ENCODE results near the gene RAD51B.
"Not testable (repeated sequence)": the region's sequence is repeated elsewhere in the genome, so short reads cannot be mapped to it uniquely, and the experiment has no call there.

The RAD51B gene

DNA sequence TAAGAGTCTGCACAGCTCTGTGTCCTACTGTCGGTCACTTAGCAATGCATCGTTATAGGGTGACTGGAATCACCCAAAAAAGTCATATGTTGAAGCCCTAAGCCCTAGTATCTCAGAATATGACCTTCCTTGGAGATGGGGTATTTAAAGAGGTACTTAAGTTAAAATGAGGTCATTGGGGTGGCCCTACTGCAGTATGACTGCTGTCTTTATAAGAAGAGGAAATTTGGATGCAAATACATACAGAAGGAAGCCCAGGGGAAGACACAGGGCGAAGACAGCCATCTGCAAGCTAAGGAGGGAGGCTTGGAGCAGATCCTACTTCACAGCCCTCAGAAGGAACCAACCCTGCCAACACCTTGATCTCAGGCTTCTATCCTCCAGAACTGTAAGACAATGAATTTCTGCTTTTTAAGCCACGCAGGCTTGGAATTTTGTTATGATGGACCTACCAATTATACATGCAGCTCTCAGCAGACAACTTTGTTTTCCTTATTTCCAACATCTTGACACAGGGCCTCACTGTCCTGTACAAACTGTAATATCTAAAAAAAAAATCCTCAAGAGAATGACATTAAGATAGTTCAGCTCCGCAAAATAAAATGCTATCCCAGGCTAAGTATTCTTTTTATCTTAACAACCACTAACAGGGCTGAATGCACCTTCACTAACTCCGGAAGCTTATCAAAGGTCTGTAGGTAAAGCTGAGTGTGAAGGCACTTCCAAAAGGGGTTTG is 932.9 kb downstream of the RAD51B start:
- DNase-seq: no peak

DNA sequence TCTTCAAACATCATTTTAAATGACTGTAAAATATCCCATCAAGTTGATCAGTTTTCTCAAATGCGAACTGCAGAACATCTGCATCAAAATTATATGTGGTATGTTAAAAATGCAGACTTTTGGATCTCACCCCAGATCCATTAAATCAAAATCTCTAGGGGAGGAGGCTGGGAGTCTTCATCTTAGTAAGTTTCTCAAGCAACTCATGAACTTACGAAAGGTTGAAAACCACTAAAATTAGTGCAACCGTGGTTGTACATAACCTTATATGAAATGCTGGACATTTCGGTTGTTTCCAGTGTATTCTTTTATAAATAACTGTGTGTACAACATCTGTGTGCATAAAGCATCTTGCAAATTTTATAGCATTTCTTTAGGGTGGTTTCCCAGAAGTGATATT is 934.1 kb downstream of the RAD51B start:
- DNase-seq: no peak

DNA sequence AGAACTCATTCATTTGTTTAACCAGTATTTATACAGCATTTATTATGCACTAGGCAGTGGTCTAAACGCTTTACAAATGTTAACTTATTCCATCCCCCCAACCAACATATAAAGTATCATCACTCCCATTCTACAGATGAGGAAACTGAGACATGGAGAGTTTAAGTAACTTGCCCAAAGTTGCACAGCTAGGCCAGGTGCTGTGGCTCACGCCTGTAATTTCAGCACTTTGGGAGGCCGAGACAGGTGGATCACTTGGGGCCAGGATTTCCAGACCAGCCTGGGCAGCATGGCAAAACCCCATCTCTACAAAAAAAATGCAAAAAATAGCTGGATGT is 935.4 kb downstream of the RAD51B start:
- no peak for DNase-seq

DNA sequence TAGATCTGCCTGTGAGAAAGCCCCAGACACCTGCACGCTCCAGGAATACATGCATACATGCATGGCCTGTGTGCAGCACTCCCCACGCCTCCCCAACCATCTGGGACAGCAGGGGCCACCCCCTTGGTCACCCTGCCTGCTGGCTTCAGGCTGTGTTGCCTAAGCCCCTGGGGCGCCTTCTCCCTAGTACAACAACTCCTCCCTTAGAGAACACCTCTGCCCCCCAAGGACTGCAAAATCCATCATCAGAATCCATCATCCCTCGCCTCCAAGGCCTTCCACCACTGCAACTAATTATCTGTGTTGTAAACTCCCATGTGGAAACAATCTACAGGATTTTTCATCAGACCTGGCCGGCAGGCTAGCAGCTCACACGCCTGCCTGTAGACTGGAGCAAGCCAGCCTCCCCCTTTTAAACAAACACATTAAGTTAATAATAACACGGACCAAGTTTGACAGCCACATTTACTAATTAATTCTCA is 936.5 kb downstream of the RAD51B start:
- DNase-seq: no peak

DNA sequence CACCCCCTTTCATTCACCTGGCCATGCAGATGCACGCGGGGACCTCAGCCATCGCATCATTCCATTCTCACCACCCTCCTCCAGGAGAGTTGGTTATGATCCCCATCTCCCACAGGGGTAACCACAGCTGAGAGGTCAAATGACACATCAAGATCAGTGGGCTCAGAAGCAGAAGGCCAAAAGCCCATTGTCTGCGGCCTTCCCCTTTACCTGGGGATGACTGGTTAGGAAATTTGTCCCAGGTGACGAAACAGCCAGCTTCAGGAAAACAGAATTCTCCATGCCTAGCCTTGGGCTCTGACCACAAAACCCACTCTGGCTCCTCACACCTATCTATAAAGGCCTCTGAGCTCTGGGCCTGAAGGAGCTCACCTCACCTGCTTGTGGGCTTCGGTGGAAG is 937.2 kb downstream of the RAD51B start:
- no peak for DNase-seq

DNA sequence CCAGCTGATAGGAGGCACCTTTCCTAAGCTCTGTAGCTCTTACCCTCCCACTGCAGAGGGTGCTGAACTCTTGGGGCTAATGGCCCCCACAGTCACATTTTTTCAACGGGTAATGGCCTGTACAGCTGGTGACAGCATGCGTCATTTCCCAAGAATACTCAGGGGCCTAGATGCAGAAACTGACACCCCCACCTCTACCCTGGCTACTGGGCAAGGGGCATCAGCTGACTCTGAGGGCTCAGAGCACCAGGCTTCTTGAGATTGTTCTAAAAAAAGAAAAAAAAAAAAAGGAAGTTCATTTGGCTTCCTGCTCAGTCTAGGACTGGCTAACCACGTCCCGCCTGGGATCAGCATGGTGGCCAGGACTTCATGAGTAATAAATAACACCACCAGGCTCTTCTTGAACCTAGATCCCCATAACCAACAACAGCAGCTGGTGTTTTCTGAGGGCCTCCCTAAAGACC is 938.1 kb downstream of the RAD51B start:
- DNase-seq: peak; percentile 26

DNA sequence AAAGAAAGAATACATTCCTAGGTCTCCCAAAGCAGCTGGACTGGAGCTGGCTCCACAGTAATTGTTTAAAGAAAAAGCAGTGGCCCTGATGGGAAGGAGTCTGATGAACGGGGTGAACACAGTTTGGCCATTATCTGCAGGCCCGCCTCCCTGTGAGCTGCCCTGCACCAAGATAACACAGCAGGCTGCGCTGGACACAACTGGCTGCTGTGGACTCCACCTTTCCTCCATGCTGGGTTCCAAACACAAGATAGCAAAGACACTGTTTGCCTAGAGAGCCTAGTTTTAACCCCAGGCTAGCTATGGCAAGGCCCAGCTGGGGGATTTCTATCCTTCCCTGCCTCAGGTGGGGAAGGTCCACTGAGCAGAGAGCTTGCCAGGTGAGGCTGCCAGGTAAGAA is 938.7 kb downstream of the RAD51B start:
- DNase-seq: no peak

DNA sequence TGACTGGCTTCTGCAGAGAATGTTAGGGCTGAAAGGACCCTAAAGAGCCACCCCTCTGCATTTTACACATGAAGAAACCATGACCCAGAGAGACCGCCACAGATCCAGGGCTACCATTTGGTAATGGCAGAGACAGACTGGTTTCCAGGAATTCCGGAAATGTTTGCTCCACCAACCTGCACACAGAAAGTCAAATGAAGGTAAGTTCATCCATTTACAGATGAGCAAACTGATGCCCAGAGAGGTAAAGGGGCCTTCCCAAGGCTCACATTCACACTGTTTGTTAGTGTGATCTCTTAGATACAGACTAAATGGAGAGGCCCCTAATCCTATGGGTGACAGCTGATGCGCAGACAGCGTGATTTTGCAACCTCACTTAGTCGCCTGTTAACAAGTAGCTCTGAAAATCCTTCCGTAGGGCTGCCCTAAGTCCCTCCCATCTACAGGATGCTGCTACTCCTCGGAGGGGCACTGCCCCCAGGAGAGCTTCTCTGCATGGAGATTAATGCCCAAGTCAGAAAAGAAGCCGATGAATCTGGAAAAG is 939.5 kb downstream of the RAD51B start:
- no peak for DNase-seq

DNA sequence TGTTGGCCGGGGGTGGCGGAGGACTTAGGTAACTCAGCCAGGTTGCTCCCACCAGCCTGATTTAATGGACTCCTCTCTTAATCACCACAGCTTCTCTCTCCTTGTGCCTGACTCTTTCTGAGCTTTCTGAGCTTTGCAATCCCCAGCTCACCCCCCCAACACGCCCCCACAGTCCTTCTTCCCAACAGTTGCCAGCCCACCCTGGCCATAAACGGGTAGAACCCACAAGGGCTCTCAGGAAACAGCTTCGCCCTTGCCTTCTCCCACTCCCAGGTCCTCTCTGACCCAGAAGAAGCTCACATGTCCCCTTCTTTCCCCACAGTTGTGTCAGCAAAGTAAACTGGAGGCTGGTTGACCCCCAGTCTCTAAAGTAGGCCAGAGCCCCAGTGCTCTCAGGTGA is 940.4 kb downstream of the RAD51B start:
- DNase-seq: no peak

DNA sequence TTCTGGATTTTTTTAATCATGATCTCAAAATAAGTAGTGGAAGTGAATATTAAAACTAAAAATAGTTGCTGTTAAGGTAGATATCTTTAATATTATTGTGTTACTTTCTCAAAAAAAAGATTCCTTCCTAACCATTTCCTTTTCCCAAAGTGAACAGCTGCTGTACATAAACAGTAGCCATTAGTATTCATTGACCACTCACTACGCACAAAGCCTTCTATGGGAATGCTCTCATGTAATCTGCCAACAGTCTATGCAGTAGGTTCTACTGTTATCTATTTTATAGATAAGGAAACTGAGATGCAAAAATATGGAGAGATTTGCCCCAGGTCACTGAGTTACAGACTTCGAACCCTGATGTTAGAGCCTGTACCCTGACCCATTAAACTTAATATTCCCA is 941.2 kb downstream of the RAD51B start:
- DNase-seq: no peak

DNA sequence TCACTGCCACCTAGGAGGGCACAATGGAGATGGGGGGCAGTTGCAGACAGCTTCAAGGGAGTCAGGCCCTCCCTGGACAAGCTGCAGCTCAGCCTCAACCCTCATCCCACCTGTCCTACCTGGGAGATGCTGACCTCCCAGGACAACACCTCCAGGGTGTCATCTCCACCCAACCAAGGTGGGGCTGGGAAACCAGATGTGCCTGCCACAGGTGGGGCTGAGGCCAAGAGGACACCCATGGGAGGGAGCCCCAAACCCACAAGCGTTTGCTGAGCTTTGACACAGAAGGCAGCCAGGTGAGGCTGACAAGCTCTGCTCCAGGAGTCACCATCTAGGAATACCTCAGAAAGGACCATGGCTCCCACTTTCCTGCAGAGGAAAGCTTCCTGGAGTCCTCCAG is 941.8 kb downstream of the RAD51B start:
- DNase-seq: no peak

DNA sequence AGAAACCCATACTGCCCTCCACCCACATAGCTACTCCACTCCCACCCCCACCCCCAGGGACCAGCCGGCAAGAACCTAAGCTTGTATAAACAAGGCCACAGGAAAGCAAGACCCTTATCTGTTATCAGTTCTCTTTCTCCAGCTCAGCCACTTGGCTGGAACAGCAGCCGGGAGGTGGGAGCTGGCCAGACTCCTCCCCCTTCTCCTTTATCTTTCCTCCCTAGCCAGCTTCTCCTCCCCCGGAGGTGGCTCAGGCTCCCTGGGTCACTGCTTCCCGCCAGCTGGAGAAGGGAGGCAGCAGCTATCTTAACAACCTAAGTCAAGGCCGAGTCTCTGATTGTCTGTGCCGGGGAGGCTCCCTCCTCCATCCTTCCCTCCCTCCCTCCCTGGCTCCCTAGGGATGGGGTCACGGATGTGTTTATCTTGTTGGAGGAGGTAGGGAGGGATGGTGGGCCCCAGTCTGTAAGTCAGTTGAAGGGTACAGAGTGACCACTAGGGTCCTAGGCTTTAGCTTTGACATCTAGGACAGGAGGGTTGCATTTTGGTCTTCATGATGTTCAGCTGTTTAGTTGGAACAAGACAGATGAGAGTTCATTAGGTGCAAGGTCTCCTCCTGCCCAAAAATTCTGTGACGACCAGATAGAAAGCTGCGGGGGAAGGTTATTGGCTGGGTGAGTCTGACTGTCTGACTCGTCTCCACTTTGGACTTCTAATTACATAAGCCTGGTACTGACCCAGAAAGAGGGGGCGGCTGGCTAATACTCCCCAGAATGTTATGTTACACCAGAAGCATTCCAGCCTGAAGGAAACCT is 943.6 kb downstream of the RAD51B start:
- DNase-seq: no peak

DNA sequence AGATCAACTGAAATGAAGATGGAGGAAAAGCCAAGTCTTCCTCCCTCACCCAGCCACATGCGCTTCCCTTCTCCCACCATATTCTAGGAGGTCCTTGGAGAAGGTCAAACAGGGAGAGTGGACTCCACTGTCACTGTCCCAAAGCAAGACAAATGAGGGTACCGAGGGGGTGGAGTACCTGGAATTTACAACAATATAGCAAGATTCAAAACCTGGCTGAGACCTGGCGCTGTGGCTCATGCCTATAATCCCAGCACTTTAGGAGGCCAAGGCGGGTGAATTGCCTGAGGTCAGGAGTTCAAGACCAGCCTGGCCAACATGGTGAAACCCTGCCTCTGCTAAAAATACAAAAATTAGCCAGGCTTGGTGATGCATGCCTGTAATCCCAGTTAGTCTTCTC is 944.3 kb downstream of the RAD51B start:
- not testable (repeated sequence) for DNase-seq

DNA sequence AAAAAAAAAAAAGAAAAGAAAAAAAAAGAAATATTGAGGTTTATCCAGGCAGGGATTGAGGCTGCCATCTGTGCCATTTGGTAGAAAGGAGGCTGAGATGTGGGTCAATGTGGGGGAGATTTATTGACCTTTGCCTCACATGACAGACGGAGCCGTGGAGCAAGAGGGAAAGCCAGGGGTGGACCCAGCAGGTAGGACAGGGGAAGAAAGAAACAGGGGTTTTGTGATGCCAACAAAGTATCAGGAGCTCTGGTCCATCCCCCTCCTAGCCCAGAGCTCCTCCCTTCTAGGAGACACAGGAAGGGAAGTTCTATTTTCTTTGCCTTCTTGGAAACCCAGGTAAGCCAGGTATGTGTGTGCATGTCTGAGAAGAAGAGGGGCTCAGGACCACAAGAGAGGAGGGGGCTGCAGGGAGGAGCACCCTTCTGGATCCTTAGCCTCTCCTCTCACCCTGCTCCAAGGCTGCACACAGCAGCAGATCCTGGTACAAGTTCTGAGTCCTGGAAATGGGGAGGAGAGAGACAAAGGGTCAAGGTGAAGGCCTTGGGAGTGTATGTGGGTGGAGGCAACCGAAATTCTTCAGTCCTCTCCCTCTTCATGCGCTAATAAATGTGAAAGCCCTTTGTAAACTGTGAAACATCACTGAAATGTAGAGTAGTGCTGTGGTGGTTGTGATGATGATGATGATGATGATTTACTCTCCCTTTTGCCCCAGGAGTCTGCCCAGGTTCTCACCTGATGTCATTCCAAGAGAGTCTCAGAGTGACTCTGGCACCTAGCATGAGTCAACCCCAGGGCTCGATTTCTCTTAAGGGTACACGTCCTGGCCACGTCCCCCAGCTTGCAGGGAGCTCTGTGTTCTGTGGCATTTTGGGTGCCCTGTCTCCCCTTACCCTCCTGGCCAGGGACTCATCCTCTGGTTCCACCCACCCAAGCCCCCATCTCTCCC is 947.0 kb downstream of the RAD51B start:
- no peak for DNase-seq

DNA sequence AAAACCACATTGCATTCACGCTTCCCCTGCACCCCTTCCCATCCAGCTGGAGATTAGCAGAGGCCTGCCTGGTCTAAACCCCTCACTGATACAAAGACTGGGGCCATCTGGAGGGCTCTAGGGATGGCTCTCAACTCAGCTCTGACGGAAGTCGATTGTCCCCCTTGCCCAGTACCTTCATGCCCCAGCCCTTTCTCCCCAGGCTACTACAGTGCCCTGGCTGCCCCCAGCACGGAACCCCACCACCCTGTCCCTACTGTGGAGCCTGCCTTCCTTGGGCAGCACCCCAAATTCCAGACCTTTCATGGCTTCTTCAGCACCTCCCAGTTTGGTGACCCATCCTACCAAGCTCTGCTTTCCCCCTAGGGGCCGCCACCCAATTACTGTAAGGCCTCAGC is 947.7 kb downstream of the RAD51B start:
- DNase-seq: no peak

DNA sequence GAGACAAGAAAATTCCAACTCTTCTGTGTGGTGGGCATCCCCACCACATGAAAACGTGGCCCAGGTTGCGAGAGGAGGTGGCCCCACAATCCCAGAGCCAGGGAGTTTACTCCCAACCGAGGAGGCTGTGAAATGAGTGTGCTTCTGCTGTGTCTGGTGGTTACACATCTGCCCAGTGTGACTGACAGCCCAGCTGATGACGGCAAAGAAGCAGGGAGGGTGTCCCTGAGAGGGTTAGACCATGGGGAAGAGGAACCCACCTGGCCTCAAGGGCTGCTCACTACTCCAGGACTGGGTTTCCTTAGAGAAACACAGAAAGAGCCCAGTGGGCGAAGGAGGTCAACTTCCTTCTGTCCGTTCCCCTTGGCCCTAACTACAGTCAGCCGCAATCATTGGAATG is 948.7 kb downstream of the RAD51B start:
- DNase-seq: no peak

DNA sequence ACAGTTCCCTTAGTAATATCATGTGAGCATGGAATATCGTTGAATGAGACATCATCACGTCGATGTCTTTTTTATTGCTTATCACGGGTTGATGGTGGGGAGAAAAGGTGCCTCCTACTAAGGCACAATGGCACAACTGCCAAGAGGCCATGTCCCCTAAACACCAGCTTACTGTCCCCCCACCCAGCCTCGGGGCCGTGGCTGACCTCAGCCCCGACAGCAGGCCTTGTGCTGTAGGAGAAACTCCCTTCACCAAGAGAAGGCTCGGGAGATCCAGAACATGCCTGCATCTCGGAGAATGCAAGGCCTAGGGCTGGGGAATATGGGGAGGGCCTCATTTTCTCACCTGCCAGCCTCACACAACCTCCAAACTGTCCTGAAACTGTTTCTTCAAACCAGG is 950.5 kb downstream of the RAD51B start:
- no peak for DNase-seq

DNA sequence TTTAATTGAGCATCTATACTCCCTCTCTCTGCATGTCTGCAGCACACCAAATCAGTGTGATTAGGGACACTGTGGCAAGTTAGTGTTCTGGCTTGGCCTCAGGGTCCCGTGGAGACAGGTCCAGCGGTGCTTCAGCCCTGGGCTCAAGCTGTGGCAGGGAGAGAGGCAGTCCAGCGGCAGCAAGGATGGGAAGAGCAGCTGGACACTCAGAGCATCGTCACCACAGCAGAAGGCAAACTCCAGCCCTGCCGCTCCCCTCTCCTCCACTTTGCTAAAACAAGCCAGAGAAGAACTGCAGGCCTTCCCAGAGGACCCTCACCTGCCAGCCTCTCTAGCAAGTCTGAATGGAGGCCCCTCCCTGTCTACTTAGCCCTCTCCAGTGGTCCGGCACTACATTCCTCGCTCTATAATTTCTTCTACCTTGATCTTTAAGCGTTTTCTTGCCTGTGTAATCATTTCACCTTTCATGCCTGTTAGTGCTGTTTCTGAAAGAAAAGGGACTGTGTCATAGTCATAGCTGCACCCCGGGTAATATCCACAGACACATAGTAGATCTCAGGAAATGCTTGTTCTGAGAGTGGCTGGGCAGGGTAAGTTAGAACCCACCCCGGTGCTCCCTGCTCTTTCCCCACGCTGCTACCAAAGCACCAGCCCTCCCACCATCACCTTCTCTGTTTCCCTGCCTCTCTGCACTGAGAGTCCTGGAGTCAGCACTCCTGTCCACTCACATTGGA is 951.1 kb downstream of the RAD51B start:
- DNase-seq: no peak

DNA sequence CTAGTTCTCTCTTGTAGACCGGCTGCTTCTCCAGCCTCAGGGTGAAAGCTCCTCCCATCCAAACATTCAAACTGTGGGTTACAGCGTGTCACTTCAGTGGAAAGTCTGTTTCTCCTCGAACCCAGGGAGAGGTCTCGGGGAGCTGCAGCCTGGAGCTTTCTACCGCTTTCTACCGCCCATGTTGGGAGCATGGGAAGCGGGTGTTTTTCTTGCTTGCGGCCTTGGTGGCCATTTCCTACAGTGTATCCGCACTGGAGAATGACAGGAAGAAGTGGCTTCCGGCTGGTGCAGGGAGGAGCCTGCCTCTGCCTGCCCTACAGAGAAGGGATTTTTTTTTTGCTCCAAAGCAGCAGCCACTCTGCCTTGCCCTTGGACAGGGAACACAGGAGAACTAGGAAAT is 952.1 kb downstream of the RAD51B start:
- DNase-seq: no peak

DNA sequence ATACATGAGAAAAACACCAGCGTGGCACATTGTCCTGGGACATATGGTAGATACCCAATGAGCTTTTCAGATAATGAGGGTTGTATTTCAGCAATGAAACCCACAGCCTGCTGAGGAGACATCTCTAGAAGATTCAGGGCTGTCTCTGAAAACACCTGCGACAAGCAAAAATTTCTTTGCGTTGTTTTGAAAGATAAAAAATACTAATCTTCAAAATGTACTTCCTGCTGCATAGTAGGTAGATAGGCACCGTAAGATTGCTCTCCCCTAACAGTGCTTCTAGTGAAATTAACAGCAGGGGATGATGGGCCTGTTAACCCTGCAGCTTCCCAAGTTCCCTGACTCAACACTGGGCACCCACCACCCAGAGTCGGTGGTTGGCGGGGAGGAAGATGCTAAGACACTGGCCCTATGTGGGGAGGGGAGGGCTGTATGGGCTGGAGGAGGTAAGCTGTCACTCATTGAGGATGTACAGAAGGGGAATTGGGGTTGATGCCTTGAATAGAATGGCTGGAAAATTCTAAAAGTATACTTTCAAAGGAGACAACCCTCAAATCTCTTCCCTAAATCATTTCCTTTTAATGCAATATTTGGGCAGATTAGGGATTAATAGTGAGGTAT is 953.3 kb downstream of the RAD51B start:
- no peak for DNase-seq

DNA sequence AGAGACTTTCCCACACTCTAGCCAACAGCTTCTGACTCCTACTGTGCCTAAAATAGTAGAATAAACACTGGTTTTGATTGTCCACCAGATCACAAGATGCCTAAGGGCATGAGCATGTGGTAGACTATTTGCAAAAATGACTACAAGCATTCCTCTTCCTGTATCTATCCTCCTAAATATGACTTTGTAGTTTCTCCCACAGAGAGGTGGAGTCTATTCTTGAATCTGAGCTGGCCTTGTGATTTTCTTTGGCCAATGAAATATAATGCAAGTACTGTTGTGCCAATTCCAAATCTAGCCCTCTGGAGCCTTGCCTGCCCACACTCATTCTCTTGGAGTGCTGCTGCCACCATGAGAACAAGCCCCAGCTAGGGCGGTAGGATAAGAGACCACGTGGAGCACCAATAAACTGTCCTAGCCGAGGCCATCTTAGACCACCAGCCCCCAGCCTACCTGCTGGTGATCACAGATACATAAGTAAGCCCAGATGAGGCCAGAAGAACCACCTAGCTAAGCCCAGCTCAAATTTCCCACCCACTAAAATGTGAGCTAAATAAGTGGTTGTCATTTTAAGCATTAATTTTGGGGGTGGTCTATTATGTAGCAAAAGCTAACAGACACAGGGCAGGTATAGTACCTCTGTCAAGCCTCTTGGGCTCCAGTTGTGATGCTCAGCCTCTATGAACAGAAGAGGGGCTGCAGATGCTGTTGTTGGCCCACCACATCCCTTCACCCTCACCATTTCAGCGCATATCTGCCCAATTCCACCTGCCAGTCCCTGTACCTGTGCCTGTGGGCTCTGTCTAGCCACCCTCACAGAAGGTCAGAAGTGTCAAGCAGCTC is 955.4 kb downstream of the RAD51B start:
- DNase-seq: no peak
